HepG2 (cell line): ENCODE results near the gene MXRA7. TPM values are rescaled to one million over a fixed set of nuclear protein-coding genes. Genes with fewer than 3 reads are reported as not detected.
A peak's percentile ranks its signal among the peaks of the same experiment; 100 is the strongest.

Experiments used
- ADNP ChIP-seq: sonication (generic); formaldehyde crosslinking; IDR thresholded peaks from 2 replicates; pipeline ENCODE4 v1.4.0; 2020; ENCODE audit warnings: missing genetic modification reagents
- CREM ChIP-seq, 2 experiments: sonication (generic) in 1 of 2; formaldehyde crosslinking in 1 of 2; IDR thresholded peaks; 2 replicates each; pipeline versions ENCODE4 v1.4.0 to v1.6.1; 2016 to 2020; ENCODE audit warnings: antibody characterized with exemption in 1 of 2, mild to moderate bottlenecking in 1 of 2, missing genetic modification reagents in 1 of 2
- FOXK2 ChIP-seq: fragments of 450-650 bp; IDR thresholded peaks from 2 replicates; pipeline ENCODE4 v1.6.1; 2016
- GTF3A ChIP-seq: sonication (generic); formaldehyde crosslinking; conservative IDR thresholded peaks from 2 replicates; pipeline ENCODE4 v1.4.0; 2020; ENCODE audit warnings: mild to moderate bottlenecking, missing genetic modification reagents
- HCFC1 ChIP-seq: fragments of 150-350 bp; IDR thresholded peaks from 2 replicates; pipeline ENCODE4 v1.6.1; 2014; ENCODE audit warnings: low read depth, low read length
- HNRNPUL1 ChIP-seq: fragments of 200-400 bp; formaldehyde crosslinking; IDR thresholded peaks from 2 replicates; pipeline ENCODE4 v1.6.1; 2017; ENCODE audit warnings: low read depth, mild to moderate bottlenecking, low read length, moderate library complexity
- KDM5A ChIP-seq: fragments of 200-600 bp; sonication (generic); IDR thresholded peaks from 2 replicates; pipeline ENCODE4 v1.7.0; 2018; ENCODE audit warnings: antibody characterized with exemption, mild to moderate bottlenecking, low read length, borderline replicate concordance
- KLF13 ChIP-seq: sonication (generic); formaldehyde crosslinking; IDR thresholded peaks from 2 replicates; pipeline ENCODE4 v1.4.0; 2020; ENCODE audit warnings: mild to moderate bottlenecking, missing genetic modification reagents
- MEIS2 ChIP-seq: sonication (generic); formaldehyde crosslinking; IDR thresholded peaks from 2 replicates; pipeline ENCODE4 v1.9.0; 2021; ENCODE audit warnings: mild to moderate bottlenecking, missing genetic modification reagents
- POLR2AphosphoS2 ChIP-seq: IDR thresholded peaks from 2 replicates; pipeline ENCODE4 v1.6.1; 2011; ENCODE audit warnings: low read depth, low read length, improper control_type of control experiment
- PPARG ChIP-seq: conservative IDR thresholded peaks from 2 replicates; pipeline ENCODE4 v1.6.1; 2016; ENCODE audit warnings: missing biosample characterization, missing genetic modification reagents
- RAD21 ChIP-seq: fragments of 450-650 bp; formaldehyde crosslinking; IDR thresholded peaks from 2 replicates; pipeline ENCODE4 v1.5.0; 2020; ENCODE audit warnings: mild to moderate bottlenecking
- RXRA ChIP-seq: sonication (generic); formaldehyde crosslinking; IDR thresholded peaks from 2 replicates; pipeline ENCODE4 v1.5.1; 2020; ENCODE audit warnings: missing genetic modification reagents
- TEAD3 ChIP-seq: optimal IDR thresholded peaks from 2 replicates; pipeline ENCODE3; 2016; ENCODE audit warnings: borderline replicate concordance
- ZNF644 ChIP-seq: IDR thresholded peaks from 2 replicates; pipeline ENCODE4 v1.6.1; 2016; ENCODE audit warnings: low read depth
- ZNF83 ChIP-seq: sonication (generic); formaldehyde crosslinking; IDR thresholded peaks from 2 replicates; pipeline ENCODE4 v1.4.0; 2020; ENCODE audit warnings: missing genetic modification reagents, mild to moderate bottlenecking, borderline replicate concordance
- ZSCAN22 ChIP-seq: sonication (generic); formaldehyde crosslinking; IDR thresholded peaks from 2 replicates; pipeline ENCODE4 v1.4.0; 2020; ENCODE audit warnings: mild to moderate bottlenecking, missing genetic modification reagents
- polyA plus RNA-seq, 8 experiments: library from polyadenylated mRNA; depleted of rRNA in 3 of 8; stranded (reverse) in 7 of 8; unstranded in 1 of 8; fragments of >200 nt; fragmentation: Illumina TruSeq in 4 of 8; extraction: Trizol in 4 of 8; gene quantifications; 2 replicates each; pipeline versions ENCODE4 v1.2.1 to v1.2.3, GENCODE V29; 2011 to 2016; ENCODE audit warnings: low read depth in 4 of 8, missing spikeins in 1 of 8, mixed read lengths in 1 of 8; ENCODE audit not compliant: insufficient read depth in 1 of 8
- total RNA-seq, 5 experiments: library from RNA; depleted of rRNA; stranded (reverse); fragments of >200 nt; fragmentation: Illumina TruSeq; extraction: Trizol; gene quantifications; 2 replicates each; pipeline ENCODE4 v1.2.3, GENCODE V29; 2016; ENCODE audit warnings: low read depth in 1 of 5
- TF ChIP-seq, protein P1 (sequence below): sonication (generic); formaldehyde crosslinking; IDR thresholded peaks from 2 replicates; pipeline ENCODE4 v1.9.0; 2021; ENCODE audit warnings: missing genetic modification reagents, borderline replicate concordance
- TF ChIP-seq, protein P2 (sequence below): sonication (generic); formaldehyde crosslinking; IDR thresholded peaks from 2 replicates; pipeline ENCODE4 v1.5.0; 2020; ENCODE audit warnings: missing genetic modification reagents
- TF ChIP-seq, protein P3 (sequence below): conservative IDR thresholded peaks from 2 replicates; pipeline ENCODE4 v1.6.1; 2018; ENCODE audit warnings: missing genetic modification reagents
- TF ChIP-seq, protein P4 (sequence below): sonication (generic); formaldehyde crosslinking; IDR thresholded peaks from 2 replicates; pipeline ENCODE4 v1.4.0; 2020; ENCODE audit warnings: missing genetic modification reagents
- TF ChIP-seq, protein P5 (sequence below): IDR thresholded peaks from 2 replicates; pipeline ENCODE4 v1.6.1; 2016; ENCODE audit warnings: low read depth, borderline replicate concordance

The MXRA7 gene
- total and polyA plus RNA-seq, 2 of the 13 experiments (the other 11 are each of a cell fraction or from before 2014, with no cell fraction given) = 44.8 to 112 TPM

DNA sequence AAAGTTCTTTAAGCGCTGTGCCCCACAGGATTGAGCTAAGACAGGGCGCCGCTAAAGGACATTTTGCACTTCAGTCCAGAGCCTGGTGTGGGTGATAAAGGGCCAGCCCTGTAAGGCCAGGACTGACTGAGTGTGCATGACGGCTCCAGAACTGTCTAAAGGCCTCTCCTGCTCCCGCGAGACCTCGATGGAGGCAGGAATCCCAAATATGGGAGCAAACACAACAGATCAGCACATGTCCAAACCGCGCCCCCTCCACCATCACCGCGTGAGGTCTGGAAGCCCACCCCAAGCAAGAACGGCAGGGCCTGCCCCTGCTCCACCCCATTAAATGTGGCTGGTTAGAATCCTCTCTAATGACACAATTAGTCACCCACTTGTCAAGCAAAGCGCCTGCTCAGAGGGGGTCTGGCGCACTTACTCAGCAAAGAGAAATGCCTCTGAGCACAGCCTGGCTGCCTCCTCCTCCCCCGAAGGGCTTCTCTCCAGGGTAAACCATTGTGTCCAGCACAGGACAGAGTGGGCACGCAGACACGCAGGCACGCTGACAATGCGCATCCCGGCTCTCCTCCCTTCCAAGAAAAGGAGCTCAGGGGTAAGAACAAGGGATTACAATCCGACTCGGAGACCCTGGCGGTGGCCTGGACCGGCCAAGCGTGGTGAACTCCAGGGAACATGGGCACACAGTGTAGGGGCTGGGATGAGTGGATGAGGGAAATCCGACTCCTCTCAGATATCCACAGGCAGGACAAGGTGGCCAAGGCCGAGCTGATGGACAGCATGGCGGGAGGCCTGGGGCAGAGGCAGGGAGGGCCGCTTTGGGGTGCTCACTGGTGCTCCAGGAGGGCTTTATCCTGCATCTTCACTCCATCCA lies 1.5 kb downstream of the MXRA7 start (continued):
- TF ChIP-seq, protein P1, sequence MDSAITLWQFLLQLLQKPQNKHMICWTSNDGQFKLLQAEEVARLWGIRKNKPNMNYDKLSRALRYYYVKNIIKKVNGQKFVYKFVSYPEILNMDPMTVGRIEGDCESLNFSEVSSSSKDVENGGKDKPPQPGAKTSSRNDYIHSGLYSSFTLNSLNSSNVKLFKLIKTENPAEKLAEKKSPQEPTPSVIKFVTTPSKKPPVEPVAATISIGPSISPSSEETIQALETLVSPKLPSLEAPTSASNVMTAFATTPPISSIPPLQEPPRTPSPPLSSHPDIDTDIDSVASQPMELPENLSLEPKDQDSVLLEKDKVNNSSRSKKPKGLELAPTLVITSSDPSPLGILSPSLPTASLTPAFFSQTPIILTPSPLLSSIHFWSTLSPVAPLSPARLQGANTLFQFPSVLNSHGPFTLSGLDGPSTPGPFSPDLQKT = no peak
- TF ChIP-seq RXRA (CRISPR knock-in tag) (peak; percentile 36), GTF3A (CRISPR knock-in tag) (no peak), POLR2AphosphoS2 (no peak), KDM5A (no peak), ADNP (CRISPR knock-in tag) (no peak), RAD21 (no peak), ZNF83 (CRISPR knock-in tag) (0 out of 2 replicates have a peak, but pooled peaks have one; percentile 54), HNRNPUL1 (no peak), ZNF644 (CRISPR knock-in tag) (no peak), MEIS2 (peak; percentile 44; the same call in 1 of the 2 replicates), FOXK2 (no peak), KLF13 (CRISPR knock-in tag) (no peak), HCFC1 (no peak), CREM (IDR thresholded peaks at IDR 0.05) (no peak), CREM (CRISPR knock-in tag; IDR thresholded peaks at IDR 0.05) (no peak), PPARG (CRISPR knock-in tag) (no peak), ZSCAN22 (CRISPR knock-in tag) (no peak), TEAD3 (CRISPR knock-in tag) (no peak)
- TF ChIP-seq, protein P2, sequence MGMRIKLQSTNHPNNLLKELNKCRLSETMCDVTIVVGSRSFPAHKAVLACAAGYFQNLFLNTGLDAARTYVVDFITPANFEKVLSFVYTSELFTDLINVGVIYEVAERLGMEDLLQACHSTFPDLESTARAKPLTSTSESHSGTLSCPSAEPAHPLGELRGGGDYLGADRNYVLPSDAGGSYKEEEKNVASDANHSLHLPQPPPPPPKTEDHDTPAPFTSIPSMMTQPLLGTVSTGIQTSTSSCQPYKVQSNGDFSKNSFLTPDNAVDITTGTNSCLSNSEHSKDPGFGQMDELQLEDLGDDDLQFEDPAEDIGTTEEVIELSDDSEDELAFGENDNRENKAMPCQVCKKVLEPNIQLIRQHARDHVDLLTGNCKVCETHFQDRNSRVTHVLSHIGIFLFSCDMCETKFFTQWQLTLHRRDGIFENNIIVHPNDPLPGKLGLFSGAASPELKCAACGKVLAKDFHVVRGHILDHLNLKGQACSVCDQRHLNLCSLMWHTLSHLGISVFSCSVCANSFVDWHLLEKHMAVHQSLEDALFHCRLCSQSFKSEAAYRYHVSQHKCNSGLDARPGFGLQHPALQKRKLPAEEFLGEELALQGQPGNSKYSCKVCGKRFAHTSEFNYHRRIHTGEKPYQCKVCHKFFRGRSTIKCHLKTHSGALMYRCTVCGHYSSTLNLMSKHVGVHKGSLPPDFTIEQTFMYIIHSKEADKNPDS = no peak
- TF ChIP-seq, protein P3, sequence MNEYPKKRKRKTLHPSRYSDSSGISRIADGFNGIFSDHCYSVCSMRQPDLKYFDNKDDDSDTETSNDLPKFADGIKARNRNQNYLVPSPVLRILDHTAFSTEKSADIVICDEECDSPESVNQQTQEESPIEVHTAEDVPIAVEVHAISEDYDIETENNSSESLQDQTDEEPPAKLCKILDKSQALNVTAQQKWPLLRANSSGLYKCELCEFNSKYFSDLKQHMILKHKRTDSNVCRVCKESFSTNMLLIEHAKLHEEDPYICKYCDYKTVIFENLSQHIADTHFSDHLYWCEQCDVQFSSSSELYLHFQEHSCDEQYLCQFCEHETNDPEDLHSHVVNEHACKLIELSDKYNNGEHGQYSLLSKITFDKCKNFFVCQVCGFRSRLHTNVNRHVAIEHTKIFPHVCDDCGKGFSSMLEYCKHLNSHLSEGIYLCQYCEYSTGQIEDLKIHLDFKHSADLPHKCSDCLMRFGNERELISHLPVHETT (CRISPR knock-in tag) = no peak
- TF ChIP-seq, protein P4, sequence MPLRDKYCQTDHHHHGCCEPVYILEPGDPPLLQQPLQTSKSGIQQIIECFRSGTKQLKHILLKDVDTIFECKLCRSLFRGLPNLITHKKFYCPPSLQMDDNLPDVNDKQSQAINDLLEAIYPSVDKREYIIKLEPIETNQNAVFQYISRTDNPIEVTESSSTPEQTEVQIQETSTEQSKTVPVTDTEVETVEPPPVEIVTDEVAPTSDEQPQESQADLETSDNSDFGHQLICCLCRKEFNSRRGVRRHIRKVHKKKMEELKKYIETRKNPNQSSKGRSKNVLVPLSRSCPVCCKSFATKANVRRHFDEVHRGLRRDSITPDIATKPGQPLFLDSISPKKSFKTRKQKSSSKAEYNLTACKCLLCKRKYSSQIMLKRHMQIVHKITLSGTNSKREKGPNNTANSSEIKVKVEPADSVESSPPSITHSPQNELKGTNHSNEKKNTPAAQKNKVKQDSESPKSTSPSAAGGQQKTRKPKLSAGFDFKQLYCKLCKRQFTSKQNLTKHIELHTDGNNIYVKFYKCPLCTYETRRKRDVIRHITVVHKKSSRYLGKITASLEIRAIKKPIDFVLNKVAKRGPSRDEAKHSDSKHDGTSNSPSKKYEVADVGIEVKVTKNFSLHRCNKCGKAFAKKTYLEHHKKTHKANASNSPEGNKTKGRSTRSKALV (CRISPR knock-in tag) = no peak
- TF ChIP-seq, protein P5, sequence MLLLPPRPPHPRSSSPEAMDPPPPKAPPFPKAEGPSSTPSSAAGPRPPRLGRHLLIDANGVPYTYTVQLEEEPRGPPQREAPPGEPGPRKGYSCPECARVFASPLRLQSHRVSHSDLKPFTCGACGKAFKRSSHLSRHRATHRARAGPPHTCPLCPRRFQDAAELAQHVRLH (CRISPR knock-in tag) = 0 out of 2 replicates have a peak, but pooled peaks have one; percentile 24
